Measurements from ENCODE around the gene PTPRR.

GRCh38 chr12:70798016-70798783 is 122.3 kb downstream of the PTPRR start:
- TF ChIP-seq CTCF (IDR thresholded peaks at IDR 0.05) = no peak
- no peak for TF ChIP-seq POLR2A (IDR thresholded peaks at IDR 0.05)

Data from esophagus squamous epithelium (tissue), 4 donors.